SK-N-DZ (cell line): ENCODE results near the gene REPIN1.
A peak's percentile ranks its signal among the peaks of the same experiment; 100 is the strongest.
"Not testable (repeated sequence)": the region's sequence is repeated elsewhere in the genome, so short reads cannot be mapped to it uniquely, and the experiment has no call there.

Experiments used
- DNase-seq: peaks from one replicate; pipeline ENCODE4 v3.0.0-alpha.2; 2015; ENCODE audit warnings: low spot score

Gene REPIN1

DNA sequence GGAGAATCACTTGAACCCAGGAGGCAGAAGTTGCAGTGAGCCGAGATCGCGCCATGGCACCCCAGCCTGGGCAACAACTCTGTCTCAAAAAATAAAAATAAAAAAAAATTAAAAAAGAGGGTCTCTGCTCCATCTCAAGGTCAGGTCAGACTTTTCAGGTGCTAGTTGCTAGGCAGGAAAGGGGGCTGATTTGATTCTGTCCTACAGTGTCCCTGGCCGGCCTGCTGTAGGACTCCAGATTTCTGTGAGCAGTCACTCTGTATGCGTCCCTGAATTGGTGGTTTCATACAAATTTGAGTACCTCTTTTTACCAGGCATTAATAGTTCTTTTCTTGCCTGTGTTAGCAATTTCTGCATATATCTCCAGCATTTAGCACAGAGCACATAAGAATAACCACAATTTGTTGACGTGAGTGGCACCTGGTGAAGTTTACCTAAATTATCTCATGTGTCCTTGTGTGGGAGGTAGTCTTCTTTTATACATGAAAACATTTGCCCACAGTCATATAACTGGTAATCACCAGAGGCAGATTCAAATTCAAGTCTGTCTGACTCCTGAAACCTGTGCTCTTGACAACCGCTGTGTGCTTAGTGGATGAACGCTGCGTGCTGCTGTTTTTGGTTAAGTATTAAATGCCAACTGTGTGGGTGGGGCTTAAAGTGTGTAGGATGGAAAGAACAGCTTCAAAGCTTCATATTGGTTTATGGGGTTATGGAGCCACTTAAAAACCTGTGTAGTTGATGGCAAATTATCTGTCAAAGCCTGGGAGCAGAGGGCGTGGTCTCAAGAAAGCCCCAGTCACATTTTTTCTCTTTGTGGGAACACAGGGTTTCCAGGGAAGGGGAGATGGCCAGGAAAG lies 7.3 kb downstream of the REPIN1 start:
- no peak for DNase-seq

DNA sequence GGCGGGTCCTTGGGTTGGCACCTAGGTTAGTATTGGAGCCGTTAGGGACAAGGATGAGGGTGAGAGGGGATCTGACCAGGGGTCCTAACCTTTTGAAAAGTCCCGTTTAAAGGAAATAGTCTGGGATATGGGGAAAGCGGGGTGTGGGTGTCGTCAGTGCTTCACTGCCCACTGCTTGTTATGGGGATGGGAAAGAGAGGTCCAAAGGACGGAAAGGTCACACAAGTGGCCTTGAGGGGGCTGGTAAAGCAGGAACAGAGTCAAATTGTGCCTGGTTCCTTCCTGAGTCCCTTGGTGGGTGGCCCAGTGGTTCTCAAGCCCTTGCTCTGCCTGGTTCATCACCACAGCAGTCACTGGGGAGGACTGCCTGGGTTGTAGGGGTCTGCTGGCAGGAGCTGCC lies 7.9 kb downstream of the REPIN1 start:
- no peak for DNase-seq

DNA sequence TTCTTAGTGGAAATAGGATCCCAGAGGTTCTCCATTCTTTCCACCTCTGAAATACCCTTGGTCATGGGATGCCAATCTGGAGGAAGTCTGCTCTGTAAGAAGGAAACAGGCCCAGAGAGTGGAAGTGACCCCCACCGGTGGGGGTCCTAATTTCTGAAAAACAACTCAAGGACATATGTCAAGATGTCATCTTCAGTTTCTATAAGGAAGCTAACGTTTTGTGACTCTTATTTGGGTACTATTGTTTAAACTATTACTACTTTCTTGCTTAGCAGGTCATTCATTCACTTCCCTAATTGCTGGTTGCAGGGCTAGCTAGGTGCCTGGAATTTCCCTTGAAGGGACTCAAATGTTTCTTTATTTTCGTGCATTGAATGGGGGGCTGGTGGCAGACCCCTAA lies 8.6 kb downstream of the REPIN1 start:
- DNase-seq, result no peak

DNA sequence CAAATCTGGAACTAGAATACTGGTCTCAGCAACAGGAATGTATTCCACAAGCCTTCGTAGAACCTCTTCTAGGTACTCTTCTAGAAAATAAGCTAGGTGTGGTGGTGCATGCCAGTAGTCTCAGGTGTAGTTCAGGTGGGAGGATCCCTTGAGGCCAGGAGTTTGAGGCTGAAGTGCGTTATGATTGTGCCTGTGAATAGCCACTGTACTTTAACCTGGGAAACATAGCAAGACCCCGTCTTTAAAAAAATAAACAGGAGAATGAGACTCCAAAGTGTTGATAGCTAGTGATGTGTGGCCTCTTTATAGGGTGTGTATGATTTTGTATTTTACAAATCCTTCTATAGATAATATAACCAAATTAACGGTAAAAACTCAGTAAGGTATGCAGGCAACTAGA lies 9.0 kb downstream of the REPIN1 start:
- no peak for DNase-seq

DNA sequence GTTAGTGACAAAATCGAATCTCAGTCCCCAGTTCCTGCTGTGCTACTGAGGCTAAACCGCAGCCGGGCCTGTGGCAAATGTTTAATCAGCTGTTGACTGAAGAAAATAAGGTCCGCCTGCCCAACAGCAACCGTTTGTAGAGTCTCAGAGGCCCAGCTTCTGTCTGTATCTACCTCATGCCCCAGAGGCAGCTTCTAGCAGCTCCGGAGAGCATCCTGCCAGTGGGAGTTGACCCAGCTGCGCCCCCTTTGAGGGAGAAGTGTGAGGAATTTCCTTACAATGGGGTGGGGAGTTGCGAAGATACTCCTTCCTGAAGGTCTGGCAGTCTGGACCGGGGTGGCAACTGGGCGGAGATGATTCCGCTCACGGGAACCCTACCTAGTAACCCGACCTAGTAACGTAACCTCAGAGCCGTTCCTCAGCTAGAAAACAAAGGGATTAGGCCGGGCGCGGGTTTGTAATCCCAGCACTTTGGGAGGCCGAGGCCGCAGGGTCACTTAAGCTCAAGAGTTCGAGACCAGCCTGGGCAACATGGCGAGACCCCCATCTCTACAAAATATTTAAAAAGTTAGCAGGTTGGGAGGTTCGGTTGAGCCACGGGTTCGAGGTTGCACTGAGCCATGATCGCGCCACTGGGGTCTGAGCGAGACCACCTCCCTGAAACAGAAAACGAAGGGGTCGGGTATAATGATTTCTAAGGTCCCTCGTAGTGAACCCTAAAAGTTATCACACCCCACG lies 9.7 kb downstream of the REPIN1 start:
- peak; percentile 77 for DNase-seq

DNA sequence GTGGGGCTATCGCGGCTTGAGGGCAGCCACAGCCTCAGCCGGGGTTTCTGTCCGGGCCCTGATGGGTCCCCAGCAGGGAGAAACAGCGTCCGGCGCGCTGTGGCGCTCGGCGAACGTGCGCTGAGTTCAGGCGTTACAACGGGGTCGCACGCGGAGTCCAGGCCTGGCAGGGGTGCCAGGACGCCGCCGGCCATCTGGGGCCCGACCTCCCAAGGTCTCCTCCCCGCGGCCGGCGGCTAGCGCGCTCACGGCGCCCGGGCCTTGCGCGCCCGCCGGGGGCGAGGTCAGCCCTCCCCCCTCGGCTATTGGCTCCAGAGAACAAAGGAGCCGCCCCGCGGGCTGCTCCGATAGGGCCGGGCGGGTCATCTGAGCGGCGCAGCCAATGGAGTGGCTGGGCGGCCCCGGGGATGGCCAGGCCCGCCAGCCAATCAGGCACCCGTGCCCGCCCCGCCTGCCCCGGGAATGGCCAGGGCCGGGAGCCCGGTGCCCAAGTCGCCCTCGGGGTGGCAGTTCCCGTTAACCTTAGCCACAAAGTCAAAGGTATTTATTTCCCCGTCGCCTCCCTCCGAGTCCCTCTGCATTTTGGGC lies 10.3 kb downstream of the REPIN1 start, which contains the start of gene ZNF775:
Gene ZNF775 (plus strand): TSS at position 478 of the 588 bp plus-strand sequence. CDS start 9,141 bp downstream, outside the sequence.
- DNase-seq, result peak; percentile 93

DNA sequence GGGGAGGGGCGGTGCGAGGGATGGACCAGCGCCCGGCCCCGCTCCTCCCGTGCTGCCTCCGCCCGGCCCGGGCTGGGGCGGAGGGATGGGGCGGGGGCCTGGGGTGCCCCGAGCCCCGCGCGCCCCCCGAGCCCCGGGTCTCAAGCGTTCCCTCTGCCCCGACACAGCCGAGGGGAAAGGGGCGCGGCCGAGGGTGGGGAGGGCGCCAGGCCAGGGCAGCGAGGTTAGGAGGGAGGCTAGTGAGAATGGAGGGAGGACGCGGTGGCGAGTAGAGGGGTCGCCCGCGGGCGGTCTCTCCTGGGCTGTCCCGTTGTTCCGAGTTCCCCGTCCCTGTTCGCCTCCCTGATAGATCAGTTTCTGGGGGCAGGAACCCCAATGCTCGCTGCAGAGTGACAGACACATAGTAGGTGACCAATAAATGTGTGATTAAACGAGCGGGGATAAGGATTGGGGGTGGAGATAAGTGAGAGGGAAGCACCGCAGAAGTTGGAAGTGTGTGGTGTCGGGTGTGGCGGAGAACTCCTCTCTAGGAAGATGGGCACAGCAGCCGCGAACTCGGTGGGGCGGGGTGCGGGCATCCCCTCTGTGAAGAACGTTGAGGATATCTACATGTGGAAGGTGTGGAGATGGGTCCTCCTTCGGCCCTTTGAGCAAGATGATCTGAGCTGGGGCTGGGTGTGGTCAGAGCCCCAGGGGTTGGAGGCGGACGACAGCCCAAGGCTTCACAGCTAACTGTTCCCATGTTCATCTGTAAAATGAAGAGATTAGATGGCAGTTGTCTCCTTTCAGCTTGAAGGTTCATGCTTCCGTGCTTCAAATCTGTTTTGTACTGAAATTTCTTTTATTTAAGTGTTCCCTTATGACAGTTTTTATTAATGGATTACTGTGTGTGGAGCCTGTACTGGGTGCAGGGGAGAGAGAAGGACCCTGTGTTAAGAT lies 11.1 kb downstream of the REPIN1 start:
- DNase-seq, result no peak

DNA sequence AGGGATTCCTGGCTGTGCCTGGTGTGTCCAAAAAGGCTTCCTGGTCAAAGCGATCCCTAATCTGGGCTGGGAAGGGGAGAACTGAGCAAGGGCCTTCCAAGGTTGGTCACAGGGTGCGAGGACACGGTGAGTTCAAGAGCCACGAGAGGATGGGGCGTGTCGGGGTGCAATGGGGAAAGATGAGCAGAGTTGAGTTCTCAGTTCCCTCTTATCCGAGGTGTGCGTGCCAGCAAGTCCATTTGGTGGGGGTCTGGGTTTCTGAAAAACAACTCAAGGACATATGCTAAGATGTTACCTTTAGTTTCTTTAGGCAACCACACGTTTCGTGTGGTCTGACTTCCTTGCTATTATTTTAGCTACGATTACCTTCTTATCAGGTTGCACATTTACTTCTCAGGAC lies 11.8 kb downstream of the REPIN1 start:
- DNase-seq, result no peak

DNA sequence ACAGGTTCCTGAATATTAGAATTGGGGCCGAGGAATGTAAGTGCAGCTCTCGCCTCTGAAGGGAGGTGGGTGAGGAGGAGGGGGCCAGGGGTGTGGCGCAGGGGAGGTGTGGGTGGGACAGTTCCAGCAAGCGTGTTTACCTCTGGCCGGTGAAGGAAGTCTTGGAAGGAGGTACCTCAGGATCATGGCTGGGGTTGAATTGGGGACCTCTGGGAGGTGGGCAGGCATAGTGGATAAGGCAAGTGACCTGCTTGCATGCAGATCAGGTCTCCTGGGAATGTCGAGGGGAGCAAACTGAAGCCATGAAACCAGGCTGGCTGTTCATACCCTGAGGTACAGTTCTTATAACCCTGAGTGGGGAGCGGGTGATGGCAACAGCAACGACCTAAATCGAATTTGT lies 12.5 kb downstream of the REPIN1 start:
- DNase-seq, result no peak

DNA sequence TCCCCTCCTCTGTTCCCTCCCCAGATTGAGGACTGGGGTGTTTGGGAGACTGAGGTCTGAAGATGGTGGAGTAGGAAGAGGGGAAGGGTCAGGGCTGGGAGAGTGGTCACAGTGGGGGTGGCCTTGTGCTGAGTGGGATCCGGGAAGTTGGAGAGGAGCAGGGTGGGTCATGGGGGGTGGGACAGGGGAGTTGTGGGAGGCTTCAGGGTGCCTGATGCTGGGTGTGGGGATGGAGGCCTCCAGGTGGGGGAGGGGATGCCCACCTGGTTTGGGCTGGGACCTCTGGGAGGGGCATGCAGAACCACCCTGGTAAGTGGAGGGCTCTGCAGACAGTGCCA lies 13.1 kb downstream of the REPIN1 start:
- DNase-seq, result no peak

DNA sequence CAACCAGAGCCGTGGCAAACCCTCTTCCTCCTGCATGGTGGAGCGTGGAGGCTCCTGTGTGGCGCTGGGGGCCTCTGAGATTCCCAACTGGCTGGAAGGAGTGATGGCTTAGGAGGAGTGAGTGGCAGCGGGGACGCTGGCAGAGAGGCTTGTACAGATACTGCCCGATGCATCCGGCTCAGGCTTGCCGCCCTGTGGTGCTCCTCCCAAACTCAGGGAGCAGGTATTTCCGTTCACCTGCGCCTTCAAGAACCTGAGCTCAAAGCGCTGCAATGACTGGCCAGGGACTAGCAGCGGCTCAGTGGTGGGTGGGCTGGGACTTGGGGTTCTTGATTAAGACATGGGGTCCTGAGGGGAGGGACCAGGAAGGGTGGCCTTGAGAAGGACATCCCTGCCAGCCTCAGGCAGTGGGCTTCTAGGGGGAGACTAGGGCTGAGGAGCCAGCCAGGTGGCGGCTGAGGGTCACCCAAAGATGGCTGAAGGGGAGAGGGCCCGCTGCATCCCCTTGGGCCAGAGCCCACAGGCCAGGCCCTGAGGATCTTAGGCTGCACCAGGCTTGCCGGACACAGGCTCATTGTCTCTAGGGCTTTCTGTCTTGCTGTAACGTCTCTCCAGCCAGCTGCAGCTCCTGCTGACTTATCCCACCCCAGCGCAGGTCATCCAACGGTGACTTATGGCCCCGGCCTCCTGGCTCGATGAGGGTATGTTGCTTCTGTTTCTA lies 13.7 kb downstream of the REPIN1 start:
- no peak for DNase-seq

DNA sequence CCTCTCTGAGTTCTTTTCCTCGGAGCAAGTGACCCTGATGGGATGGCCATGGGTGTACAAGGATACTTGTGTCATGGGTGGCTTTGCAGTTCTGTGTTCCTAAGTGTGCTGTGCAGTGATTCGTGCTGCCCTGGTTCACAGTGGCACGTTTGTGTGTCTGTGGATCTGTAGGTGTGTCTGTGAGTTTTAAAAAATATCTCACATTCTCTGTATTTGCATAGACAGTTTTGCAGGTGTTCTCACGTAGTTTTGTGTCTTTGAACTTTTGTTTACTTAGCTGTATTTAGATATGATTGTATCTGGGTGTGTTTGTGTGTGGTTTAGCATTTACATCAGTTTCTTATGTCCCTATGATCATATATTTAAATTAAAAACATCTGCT lies 14.2 kb downstream of the REPIN1 start:
- DNase-seq, result no peak

DNA sequence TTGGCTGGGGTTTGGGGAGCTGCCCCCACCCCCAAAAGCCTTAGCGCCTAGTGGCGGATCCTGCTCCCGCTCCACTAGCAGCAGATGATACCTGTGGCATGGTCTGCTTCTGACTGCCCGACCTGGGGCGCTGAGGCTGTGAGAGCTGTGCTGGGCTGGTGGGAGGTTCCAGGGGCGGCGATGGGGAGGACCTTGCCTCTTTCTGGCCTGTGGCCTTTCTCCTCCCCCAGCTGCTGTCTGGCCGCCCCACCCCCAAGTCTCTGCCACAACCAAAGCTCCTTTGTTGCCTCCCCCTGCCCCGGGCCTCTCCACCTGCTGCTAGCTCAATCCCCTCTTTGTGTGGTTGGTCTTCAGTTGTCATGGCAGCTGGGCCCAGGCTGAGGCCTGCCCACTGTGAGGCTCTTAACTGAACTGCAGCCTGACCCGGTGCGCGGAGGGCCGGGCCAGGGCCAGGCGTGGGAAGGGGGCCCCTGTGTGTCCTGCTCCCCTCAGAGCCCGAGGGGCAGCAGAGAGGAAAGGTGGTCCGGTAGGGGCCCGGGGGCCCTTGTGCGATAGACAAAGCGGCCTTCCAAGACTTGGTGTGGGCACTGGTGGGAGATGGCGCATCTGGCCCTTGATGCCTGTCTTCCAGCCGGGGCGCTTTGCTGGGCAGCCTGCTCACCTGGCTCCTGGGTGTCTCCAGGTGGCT lies 15.2 kb downstream of the REPIN1 start:
- peak; percentile 70 for DNase-seq

DNA sequence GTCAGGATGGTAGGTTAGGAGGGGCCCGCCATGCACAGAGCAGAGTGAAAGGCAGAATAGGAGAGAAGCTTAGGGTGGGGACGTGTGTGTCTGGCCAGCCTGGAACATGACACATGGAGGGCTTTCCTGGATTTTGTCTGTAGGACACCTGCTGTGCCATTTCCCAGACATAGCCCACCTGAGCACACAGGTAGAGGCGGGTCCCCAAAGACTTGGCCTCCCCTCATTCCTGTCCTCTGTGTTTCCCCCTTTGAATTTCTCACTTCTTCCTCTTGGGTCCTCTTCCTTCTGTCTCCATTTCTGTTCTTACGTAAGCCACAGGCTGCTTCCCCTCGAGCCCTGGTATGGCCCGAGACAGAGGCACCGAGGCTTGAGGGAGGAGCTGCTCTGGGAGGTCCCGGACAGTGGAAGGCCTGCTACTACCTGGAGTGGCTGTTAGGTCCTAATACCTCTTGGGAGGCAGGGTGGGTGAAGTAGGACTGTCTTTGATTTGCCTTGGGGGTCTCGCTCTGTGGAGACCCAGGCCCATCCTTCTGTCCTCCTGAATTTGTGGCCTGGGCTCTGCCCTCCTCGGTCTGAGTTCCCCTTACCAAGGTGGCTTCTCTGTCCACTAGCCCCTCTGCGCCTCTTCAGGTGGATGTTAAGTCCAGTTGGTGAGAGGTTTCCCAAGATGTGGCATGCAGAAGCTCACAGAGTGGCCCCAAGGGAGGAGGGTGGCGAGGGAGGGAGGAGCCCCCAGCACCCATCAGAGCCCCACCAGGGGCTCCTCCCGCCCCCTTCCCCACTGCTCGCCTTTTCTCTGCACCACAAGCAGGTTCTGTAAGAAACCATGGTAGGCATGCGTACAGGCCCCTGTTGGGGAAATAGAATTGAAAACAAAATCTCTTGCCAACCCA lies 16.0 kb downstream of the REPIN1 start:
- no peak for DNase-seq

DNA sequence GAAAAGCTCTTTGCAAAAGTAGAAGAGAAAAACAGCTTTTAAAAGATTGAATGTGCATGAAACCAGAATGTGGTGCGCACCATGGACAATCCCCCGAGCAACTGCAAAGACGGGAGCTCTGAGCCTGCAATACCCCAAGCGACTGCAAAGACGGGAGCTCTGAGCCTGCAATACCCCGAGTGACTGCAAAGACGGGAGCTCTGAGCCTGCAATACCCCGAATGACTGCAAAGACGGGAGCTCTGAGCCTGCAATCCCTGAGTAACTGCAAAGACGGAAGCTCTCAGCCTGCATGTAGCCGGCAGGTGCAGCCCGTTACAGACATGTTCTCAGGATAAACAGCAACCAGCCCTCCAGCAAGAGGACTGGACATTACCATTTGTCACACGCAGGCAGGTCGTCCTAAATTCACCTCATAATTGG lies 16.7 kb downstream of the REPIN1 start:
- DNase-seq, result no peak

DNA sequence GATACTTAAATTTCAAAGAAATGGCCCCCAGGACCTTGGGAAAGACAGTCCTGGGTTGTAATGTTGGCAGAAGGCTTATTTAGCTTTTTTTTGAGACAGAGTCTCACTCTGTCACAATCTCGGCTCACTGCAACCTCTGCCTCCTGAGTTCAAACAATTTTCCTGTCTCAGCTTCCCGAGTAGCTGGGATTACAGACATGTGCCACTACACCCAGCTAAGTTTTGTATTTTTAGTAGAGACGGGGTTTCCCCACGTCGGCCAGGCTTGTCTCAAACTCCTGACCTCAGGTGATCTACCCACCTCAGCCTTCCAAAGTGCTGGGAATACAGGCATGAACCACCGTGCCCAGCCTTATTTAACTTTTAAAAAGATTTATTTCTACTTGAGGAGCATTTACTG lies 17.3 kb downstream of the REPIN1 start:
- DNase-seq, result not testable (repeated sequence)

DNA sequence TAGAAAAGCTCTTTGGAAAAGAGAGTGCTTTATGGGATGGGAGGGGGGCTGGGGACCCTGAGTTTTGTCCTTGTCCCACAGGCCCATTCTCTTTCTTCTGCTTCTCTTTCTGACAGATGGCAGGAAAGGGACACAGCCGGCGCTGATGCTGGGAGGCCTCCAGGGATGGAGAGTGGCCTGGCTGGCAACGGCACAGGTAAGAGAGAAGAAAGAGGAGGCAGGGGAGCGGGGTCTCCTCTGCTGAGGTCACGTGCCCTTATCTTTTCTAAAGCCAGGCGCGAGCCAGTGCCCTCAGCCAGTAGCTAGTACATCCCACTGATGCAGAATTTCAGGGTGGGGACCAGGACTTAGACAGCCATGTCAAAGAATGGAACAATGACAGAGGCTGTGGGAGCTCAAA lies 19.7 kb downstream of the REPIN1 start:
- DNase-seq, result no peak

DNA sequence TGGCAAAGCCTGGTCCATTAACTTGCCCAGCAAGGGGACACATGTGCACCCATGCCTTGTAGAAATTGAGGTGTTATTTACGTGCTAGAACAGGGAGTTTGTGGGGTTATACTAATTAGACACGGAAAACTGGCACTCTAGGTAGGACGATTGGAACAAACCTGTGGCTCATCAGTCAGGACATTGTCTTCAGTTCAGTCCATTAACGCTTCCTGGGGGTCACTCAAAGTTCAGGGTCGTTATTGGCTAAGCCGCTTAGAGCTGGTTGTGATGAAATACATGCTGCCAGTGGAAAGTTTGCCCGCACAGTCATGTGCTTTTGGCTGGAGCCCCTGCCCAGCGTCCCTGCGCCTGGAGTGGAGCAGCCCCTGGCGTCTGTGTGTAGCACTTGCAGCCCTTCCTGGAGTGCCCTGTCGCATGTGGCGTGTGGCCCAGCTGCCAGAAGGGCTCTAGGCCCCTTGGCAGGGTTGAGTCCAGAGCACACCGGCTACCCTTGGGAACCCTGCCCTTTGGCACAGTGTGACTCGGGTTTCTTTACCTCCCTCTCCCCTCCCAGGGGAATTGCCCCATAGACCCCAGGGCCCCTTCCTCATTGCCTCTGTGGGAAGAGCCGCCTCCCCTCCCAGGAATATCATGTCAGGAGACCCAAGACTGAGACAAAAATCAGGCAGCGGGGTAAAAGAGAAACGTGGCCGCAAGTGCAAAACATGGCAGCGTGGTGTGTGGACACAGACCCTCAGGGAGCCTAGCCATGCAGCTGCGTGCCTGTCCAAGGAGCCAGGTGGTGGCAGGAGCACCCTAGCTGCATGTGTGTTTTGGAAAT lies 20.3 kb downstream of the REPIN1 start:
- DNase-seq, result no peak

DNA sequence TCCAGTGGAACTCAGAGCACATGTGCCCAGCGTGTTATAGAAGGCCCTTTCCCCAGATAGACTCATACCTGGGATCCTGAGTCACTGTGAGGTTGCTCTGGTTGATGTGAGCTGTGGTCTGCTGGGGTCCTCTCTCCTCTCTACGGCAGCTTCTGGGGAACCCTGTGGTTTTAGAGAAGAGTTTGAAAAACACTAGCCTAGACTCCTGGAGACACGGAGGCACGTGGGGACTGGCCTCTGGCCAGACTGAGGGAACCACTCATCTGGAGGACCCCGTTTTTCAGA lies 20.9 kb downstream of the REPIN1 start:
- DNase-seq, result no peak
